GM18520 (cell line): ENCODE data around the gene SH3PXD2A.

Experiments
- ATAC-seq: cut with Tn5 transposase; IDR thresholded peaks from one replicate; pipeline ENCODE4 v1.9.1; 2021; ENCODE audit not compliant: unreplicated experiment

Gene SH3PXD2A, protein sequence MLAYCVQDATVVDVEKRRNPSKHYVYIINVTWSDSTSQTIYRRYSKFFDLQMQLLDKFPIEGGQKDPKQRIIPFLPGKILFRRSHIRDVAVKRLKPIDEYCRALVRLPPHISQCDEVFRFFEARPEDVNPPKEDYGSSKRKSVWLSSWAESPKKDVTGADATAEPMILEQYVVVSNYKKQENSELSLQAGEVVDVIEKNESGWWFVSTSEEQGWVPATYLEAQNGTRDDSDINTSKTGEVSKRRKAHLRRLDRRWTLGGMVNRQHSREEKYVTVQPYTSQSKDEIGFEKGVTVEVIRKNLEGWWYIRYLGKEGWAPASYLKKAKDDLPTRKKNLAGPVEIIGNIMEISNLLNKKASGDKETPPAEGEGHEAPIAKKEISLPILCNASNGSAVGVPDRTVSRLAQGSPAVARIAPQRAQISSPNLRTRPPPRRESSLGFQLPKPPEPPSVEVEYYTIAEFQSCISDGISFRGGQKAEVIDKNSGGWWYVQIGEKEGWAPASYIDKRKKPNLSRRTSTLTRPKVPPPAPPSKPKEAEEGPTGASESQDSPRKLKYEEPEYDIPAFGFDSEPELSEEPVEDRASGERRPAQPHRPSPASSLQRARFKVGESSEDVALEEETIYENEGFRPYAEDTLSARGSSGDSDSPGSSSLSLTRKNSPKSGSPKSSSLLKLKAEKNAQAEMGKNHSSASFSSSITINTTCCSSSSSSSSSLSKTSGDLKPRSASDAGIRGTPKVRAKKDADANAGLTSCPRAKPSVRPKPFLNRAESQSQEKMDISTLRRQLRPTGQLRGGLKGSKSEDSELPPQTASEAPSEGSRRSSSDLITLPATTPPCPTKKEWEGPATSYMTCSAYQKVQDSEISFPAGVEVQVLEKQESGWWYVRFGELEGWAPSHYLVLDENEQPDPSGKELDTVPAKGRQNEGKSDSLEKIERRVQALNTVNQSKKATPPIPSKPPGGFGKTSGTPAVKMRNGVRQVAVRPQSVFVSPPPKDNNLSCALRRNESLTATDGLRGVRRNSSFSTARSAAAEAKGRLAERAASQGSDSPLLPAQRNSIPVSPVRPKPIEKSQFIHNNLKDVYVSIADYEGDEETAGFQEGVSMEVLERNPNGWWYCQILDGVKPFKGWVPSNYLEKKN

DNA sequence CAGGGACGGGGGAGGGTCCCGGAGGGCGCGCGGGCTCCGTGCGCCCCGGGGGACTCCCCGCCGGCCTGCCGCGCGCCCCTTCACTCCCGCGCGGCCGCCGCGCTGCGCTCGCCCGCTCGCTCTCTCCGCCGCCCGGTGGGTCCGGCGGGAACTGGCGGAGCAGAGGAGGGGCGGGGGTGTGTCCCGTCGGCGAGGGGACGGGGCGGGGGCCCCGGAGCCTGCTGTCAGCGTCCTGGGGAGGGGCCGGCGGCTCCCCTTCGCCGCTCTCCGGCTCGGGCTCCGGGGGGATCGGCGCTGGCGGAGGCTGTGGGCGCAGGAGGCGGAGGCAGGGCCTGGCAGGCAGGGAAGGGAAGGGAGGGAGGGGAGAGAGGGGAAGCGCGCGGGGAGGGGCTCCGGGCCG lies at the start of gene SH3PXD2A:
Gene SH3PXD2A, minus strand, starts transcription at position 153 of the 400 bp plus-strand sequence. CDS start 310 bp downstream, outside the sequence.
- no peak for ATAC-seq

DNA sequence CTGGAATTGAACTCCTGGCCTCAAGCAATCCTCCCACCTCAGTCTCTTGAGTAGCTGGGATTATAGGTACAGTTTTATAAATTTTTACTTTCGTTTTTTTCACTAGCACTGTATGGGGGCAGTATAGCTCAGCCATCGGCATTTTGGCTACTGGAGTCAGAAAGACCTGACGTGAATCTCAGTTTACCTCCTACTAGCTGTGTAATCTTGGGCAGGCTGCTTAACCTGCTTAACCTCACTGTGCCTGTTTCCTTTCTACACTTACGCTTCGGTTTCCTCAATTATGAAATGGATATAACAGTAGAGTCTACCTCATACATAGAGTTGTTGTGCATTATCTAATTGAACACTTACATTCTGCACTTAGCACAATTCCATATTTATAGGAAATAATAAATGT lies 45.9 kb upstream of the SH3PXD2A start:
- ATAC-seq, result no peak

DNA sequence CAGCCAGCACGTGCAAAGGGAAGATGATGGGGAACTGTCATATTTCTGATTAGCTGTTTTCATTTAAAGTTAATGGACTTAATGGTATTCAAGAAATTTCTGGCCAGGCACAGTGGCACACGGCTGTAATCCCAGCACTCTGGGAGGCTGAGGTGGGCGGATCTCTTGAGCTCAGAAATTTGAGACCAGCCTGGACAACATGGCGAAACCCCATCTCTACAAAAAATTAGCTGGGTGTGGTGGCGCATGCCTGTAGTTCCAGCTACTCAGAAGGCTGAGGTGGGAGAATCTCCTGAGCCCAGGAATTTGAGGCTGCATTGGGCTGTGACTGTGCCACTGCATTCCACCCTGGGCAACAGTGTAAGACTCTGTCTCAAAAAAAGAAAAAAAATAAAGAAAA lies 43.9 kb upstream of the SH3PXD2A start:
- no peak for ATAC-seq

DNA sequence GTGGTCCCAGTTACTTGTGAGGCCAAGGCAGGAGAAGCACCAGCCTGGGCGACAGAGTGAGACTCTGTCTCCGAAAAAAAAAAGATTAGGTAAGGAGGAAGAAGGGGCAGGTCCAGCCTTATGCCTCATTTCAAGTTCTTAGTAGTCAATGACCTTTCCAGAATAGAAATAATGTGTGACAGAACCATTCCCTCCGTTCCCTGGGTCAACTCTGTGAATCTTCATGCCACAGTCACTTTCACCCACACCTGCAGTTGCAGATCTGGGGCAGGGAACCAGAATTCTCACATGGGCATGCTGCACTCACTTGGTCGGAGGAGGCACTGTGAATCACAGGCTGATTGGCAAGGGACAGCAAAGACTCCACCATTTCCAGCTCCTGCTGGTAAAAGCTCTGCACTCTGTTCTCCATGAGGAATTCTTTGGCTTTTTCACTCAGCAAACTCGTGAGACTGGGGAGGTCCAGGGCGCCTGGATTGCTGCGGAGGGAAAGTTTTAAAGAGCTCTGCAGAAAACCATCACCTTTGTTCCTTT lies 41.9 kb upstream of the SH3PXD2A start:
- ATAC-seq, result no peak

DNA sequence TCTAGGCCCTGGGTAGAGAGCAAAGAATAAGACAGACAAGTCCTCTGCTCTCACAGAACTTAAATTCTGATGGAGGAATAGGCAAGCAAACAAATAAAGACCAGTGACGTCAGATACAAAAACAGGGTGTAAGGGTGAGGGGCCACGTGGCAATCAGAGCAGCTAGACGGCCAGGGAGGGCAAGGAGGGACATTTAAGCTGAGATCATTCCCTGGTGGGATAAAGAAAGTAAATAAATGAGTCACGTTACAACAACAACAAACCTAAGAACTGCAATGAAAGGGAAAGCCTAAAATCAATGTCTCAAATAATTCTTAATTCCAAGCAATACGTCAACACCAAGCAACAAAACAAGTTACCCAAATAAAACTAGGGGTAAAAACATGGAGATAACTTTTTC lies 40.8 kb upstream of the SH3PXD2A start:
- no peak for ATAC-seq

DNA sequence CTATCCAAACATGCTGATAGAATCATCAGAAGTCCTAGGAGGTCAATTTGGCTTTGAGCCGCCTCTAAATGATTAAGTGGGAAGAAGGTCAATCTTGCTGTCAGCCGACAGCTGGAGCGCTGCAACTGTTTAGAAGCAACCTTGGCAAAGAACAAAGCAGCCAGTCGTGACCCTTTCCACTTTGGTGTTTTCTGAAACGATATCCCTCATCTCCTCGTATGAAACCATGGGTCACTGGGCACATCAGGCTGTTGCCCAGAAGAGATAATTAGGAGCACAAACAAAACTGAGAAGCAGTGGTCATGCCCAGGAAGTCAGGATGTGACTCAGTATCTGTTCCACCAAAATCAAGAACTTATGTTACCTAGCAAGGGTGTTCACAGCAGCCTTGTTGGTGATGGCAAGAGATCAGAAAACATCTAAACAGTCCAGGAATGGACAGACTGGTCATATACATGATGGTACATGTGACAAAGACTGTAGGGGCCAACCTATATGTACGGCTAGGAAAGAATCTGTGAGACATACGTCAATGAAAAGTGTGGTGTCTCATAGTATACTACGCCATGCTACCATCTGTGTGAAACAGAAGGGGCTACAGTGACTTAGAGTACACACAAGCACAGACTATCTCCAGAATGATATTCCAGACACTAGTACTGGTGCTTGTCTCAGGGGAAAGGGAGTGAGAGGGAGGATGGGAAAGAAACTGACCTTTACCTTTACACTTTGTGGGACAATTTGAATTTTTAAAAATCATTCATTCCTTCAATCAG lies 40.2 kb upstream of the SH3PXD2A start:
- no peak for ATAC-seq

DNA sequence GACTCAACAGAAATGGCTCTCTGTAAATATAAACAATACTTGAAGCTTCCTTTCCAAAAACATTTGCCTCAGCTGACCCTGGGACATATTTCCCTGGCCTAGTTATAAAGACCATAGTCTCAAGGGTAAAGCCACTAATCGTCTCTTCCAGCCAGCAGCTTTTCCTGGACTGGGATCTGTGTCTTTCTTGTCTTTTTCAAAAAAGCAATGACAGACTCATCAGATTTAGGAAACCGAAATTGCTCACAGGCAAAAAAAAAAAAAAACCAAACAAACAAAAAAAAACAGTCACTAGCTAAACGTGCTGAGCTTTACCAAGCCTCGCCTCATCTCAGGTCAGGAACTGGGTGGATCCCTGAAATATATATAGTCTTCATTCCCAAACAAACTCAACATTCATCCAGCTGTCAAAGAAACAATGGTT lies 39.1 kb upstream of the SH3PXD2A start:
- no peak for ATAC-seq

DNA sequence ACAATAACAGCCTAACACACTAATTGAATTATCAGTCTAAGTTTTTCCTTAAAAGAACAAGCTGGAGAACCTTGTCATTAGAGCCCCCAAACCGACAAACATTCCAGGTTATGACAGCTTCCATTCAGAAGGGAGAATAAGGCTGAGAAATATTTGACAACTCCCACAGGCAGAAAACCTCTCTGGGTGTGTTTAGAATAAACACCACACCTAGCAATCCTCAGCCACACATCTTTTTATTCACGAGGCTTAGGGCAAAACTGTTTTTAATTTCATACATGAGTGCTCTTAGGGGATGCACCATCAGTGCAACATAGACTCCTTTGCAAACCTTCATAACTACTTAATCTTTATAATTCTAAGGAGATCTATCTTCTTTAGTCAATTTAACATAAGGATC lies 38.4 kb upstream of the SH3PXD2A start:
- ATAC-seq, result no peak

DNA sequence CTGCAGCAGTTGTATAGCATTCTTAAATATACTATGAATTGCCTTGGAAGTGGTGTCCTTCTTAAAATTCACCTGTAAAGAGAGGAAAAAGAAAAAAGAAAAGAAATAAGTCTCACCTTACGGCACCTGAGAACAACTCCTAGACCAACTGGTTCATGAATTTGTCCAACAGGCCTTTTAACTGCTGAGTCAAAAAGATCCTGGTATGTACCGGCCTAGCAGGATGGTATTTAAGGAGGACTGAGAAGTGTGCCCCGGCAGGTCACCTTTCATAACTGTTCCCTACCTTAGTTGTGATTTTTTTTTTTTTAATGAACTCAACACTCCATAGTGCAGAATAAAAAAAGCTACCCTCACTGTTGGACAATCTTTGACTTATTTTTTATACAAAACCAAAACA lies 36.8 kb upstream of the SH3PXD2A start:
- no peak for ATAC-seq

DNA sequence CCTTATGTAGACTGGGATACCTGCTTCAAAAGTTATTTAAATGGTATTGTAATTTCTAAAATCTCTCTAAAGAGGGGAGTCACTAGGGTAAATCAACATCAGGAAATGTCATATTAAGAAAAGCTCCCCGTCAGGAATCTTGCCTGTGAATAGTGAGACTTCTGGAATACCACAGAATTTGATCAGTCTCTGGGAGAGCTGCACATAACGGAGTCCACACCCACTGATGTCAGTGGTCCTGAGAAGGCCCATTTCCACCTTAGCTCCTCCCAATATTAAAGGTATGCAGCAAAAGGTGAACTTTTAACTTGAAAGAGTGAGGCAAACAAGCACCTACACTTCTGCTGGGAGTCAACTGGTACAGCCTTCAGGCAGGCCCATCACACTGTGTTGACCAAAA lies 35.3 kb upstream of the SH3PXD2A start:
- no peak for ATAC-seq

DNA sequence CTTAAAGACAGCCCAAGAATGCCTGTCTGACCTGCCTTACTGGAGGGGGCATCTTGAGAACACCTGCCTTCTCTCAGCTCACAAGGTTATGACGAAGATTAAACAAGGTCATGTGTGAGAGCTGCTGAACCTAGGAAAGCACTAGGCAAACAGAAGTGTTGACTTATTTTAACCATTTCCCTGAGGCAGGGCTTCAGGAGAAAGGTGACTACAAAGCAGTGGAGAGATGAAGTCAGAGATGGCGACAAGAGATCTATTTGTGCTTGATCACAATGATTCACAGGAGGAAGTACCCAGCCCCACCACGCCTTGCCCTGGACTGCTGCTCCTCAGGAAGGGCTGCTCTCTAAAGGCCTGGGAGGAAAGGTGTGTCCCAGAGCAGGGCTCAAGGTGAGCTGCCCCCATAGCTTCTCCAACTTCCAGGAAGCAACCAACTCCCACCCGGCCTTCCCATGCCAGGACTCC lies 34.9 kb upstream of the SH3PXD2A start:
- ATAC-seq, result no peak

DNA sequence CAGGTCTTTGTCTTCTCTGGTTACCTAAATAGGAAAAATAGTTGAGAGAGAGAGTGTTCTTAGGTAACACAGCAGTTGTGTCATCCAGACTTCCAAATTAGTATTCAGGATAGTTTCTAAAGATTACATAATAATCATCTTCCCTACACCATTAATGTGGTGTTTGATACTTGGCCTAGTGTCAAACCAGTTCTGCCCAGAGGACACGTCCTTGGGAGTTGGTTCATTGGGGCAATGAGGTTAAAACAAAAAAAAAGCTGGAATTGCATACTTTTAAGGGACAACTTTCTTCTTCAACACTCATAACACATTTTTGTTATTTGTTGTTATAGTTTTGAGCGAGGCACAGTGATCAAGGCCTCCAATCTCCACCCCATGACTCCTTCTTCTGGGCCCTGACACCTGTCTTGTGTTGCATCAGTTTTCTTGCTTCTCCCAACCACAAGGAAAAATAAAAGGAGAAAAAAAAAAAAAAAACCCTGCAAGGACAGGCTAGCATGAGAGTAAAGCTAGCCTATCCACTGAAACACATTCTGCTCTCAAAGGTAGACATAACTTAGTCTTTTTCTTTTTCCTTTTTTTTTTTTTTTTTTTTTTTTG lies 33.8 kb upstream of the SH3PXD2A start:
- ATAC-seq, result no peak

DNA sequence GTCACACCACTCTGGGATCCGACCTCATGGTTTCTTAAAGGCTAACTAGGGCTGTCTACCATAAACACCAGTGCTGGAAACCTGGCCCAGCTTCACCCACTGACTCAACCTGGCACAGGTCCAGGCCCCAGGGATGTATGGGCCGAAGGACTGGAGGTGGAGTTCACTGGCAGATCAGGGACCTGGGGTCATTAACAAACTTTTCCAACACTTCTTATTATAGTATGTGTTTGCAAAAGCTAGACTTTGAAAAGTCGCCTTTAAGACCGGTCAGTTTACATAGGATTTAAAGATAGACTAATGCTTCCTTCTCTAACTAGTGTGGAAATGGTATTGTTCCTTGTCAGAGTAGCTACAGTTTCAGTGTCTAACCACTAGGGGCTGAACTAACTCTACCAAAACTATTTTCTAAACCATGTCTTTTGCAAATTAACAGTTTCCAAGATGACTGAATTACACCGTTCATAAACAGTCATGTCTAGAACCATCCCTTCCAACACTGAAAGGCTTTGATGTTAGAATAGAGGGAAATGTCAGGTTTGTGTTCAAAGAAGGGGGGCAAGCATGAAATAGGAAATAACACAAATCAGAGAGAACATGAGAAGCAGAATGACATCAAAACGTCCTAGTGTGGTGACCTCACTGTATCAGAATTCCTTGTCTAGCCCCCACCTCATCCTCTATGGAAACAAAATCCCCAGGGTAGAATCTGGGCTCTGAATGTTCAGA lies 32.9 kb upstream of the SH3PXD2A start:
- peak; percentile 42 for ATAC-seq

DNA sequence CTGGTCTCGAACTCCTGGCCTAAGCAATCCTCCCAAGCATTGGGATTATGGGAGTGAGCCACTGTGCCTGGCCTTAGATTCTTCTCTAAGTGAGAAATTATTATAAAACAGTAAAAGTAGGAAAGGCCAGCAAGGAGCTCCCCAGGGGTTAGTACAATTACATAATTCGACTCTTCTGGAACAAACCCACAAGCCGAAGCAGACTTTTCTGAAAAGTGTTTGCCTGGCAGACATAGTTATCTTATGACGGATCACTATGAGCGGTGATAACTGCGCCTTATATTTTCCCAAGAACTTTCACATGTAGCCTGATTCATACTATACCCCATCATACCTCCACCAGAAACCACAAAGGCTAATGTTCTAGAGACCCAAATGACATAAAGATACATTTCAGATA lies 30.2 kb upstream of the SH3PXD2A start:
- ATAC-seq, result no peak

DNA sequence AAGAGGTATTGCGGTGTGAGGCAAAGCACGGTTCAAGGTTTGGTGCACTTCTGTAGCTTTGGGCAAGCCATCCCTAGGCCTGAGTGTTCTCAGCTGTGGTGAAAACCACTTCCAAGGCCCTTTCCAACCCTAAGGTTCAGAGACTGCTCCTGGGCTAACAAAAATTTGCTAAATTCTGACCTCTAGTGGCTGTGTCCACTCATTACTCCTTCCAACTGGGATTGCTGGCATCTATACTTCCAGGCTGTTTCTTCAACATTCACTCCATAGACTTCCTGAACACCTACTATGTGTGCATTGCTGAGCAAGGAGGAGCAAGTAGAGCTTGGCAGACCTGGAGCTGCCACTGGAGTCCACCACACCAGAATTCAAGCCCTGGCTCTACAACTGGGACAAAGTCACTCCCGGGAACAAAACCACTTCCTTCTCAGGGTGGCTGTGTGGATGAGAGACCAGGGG lies 29.3 kb upstream of the SH3PXD2A start:
- no peak for ATAC-seq

DNA sequence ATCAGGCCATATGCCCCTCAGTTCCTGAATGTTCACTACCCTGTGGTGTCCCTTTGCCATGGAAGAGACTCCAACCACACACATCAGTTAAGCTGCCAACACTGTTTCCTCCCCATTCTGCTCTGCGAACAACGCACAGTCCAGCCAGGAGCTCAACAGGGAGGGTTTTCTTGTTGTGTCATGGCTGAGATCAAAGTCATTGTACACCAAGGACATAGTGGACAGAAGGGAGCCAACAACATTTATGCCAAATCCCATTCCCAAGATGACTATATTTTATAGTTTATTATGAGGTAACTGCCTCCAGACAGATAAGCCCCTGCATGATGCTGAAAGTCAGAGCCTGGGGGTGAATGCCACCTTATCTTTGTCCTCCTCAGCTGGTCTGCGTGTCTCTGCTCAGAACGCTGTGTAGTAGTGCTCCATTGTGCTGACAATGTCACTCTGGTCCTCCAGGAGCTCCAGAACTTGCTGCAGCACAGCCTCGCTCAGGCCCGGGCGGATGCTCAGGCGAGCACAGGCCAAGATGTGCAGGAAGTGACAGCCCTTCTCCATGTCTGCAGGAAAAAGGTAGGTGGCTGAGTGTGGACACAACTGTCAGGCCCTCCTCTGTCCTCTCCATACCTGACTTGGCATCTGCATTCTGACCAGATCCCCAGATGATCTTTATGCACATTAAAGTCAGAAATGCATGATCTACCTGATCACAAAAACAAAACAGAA lies 27.1 kb upstream of the SH3PXD2A start:
- ATAC-seq, result no peak

DNA sequence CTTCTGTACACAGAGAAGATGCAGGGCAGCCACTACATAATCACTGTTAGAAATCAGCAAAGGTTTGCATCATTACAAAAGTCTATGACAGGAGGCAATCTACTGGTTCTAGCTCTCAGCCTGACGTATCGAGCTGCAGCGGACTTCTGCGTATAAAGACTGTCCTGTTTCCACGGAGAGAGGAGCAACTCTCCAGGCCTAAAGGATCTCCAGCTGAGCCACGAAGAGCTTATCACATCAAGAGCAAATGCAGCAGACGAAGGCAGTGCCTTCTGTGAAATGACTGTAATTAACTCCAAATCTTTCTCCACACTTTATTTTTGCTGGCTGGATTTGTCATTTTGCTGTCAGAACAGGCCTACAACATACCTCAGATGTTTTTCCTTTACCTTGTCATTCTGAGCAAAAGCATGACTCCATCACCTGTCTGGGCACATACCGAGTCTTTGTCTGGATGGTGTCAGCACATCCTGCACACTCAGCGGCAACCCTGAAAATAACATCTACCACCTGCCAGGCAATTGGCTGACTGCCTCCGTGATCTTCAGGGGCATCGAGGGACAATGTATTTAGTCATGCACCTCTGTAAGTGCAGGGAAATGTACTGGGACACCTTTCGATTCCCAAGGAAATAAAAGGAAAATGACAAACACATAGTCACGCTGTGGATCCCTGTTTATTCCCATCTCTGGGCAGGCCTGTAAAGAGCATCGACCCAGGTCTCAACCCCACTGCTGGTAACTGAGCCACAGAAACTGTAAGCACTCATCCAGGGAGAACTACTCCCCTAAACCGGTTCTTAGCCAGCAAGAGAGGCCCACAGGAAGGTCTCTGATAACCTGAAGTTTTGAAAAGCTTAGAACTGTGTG lies 26.3 kb upstream of the SH3PXD2A start:
- no peak for ATAC-seq

DNA sequence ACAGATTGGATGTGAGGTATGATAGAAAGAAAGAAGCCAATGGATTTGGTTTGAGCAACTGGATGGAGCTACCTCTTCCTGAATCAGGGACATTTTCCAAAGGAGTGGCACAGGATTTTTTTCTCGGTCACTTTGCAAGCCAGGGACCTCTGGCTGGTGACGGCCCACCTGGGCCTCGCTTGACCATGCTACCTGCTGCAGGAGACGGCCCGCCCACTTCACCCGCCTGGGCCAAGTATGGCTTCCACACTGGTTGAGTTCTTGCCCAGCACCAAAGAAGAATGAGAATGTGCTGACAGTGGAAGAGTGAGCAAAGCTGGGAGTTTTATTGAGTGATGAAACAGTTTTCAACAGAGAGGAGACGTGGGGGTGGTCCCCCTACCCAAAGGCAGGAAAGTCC lies 24.5 kb upstream of the SH3PXD2A start:
- no peak for ATAC-seq
